Endothelial cell of umbilical vein (primary cell): Measurements from ENCODE around the gene MUC13. TPM values are rescaled to one million over a fixed set of nuclear protein-coding genes. Genes with fewer than 3 reads are reported as not detected.

Experiments
- BruUV-seq: library from RNA; stranded (reverse); fragments of 400-500 nt; replicated peaks from 2 replicates; lab custom pipeline; 2021; lab: Mats Ljungman, UMichigan
- CTCF ChIA-PET: fragments of 300-600, 350-600 bp; sonication (Branson Sonifier 250); formaldehyde crosslinking; loops from one replicate; lab custom pipeline; 2021; ENCODE audit warnings: antibody characterized with exemption, inconsistent platforms; lab: Charles Lee
- POLR2A ChIA-PET: fragments of 300-600, 350-600 bp; sonication (Branson Sonifier 250); formaldehyde crosslinking; loops from one replicate; lab custom pipeline; 2021; ENCODE audit warnings: antibody characterized with exemption, inconsistent platforms; lab: Charles Lee
- DNase-seq: peaks from one replicate; pipeline ENCODE4 v3.0.0-alpha.2; 2011; ENCODE audit warnings: low read depth, low spot score
- FAIRE-seq: peaks from 2 replicates; lab custom pipeline; 2011; peaks lifted over from hg19 to GRCh38; lab: Jason Lieb, UNC
- H2AFZ ChIP-seq: 2 replicates; pipeline ENCODE4 v1.6.0; 2012; ENCODE audit warnings: low read depth, low read length, control low read depth, inconsistent platforms
- H3K27ac ChIP-seq: 2 replicates; pipeline ENCODE4 v1.5.1; 2011; ENCODE audit warnings: low read depth, mild to moderate bottlenecking, control low read depth, low read length, moderate library complexity; ENCODE audit not compliant: insufficient read depth
- H3K27me3 ChIP-seq, 2 experiments: 2 replicates each; pipeline versions ENCODE4 v1.6.0 to v1.6.1; 2011; ENCODE audit warnings: low read length in 2 of 2, mixed read lengths in 1 of 2; ENCODE audit not compliant: control insufficient read depth in 2 of 2, insufficient read depth in 2 of 2
- H3K36me3 ChIP-seq, 2 experiments: 2 replicates in 1 of 2; 3 replicates in 1 of 2; pipeline ENCODE4 v1.5.1; 2011; ENCODE audit warnings: low read length in 2 of 2, mild to moderate bottlenecking in 1 of 2, moderate library complexity in 1 of 2; ENCODE audit not compliant: control insufficient read depth in 2 of 2, insufficient read depth in 2 of 2; ENCODE audit errors: extremely low read depth in 1 of 2
- H3K4me1 ChIP-seq: 3 replicates; pipeline ENCODE4 v1.5.1; 2011; ENCODE audit warnings: mild to moderate bottlenecking, low read length; ENCODE audit not compliant: control insufficient read depth, insufficient read depth; ENCODE audit errors: extremely low read depth
- H3K4me2 ChIP-seq: 2 replicates; pipeline ENCODE4 v1.6.1; 2011; ENCODE audit warnings: low read length, control low read depth, mixed read lengths; ENCODE audit not compliant: insufficient read depth
- H3K4me3 ChIP-seq, 3 experiments: fragments of 200-600 bp in 1 of 3; sonication (generic), shearing (Covaris generic) in 1 of 3; replicated peaks in 1 of 3; 2 replicates each; pipeline ENCODE4 v1.5.1; 2011 to 2016; ENCODE audit warnings: control low read depth in 3 of 3, low read length in 3 of 3, mild to moderate bottlenecking in 2 of 3, inconsistent platforms in 1 of 3, low read depth in 1 of 3, moderate library complexity in 1 of 3; ENCODE audit not compliant: insufficient read depth in 1 of 3
- H3K79me2 ChIP-seq: 2 replicates; pipeline ENCODE4 v1.6.0; 2012; ENCODE audit warnings: low read length, inconsistent platforms; ENCODE audit not compliant: control insufficient read depth, insufficient read depth
- H3K9ac ChIP-seq: replicated peaks from 2 replicates; pipeline ENCODE3; 2011; ENCODE audit warnings: low read length, control low read depth; ENCODE audit not compliant: insufficient read depth; ENCODE audit errors: extremely low read depth
- H3K9me1 ChIP-seq: replicated peaks from 3 replicates; pipeline ENCODE4 v1.6.0; 2011; ENCODE audit warnings: mild to moderate bottlenecking, low read length; ENCODE audit not compliant: control insufficient read depth, insufficient read depth; ENCODE audit errors: extremely low read depth
- H3K9me3 ChIP-seq: replicated peaks from 2 replicates; pipeline ENCODE4 v1.5.1; 2012; ENCODE audit warnings: low read length, inconsistent platforms; ENCODE audit not compliant: control insufficient read depth, insufficient read depth
- H4K20me1 ChIP-seq: replicated peaks from 2 replicates; pipeline ENCODE3; 2011; ENCODE audit warnings: mild to moderate bottlenecking, low read length; ENCODE audit not compliant: control insufficient read depth, insufficient read depth; ENCODE audit errors: extremely low read depth
- CTCF ChIP-seq, 2 donors: IDR thresholded peaks; 1 replicate in 1 of 2; 2 replicates in 1 of 2; pipeline ENCODE4 v1.5.1; 2011; ENCODE audit warnings: low read length in 2 of 2, mild to moderate bottlenecking in 2 of 2, moderate library complexity in 2 of 2, control low read depth in 1 of 2, inconsistent platforms in 1 of 2, low read depth in 1 of 2; ENCODE audit not compliant: insufficient read depth in 1 of 2; ENCODE audit errors: extremely low read depth in 1 of 2
- EZH2 ChIP-seq: IDR thresholded peaks from 2 replicates; pipeline ENCODE4 v1.6.1; 2012; ENCODE audit warnings: borderline replicate concordance, low read depth, mild to moderate bottlenecking, moderate library complexity, low read length, inconsistent platforms; ENCODE audit not compliant: severe bottlenecking
- FOS ChIP-seq: IDR thresholded peaks from 2 replicates; pipeline ENCODE4 v1.6.1; 2011; ENCODE audit warnings: mild to moderate bottlenecking, low read length, moderate library complexity, borderline replicate concordance; ENCODE audit not compliant: insufficient read depth
- GATA2 ChIP-seq: IDR thresholded peaks from 2 replicates; pipeline ENCODE4 v1.7.0; 2011; ENCODE audit warnings: low read depth, mild to moderate bottlenecking, moderate library complexity, mixed read lengths, low read length; ENCODE audit not compliant: insufficient read length, insufficient read depth
- JUN ChIP-seq: IDR thresholded peaks from 2 replicates; pipeline ENCODE4 v1.6.1; 2011; ENCODE audit warnings: borderline replicate concordance, low read depth; ENCODE audit not compliant: insufficient read length, insufficient read depth
- MAX ChIP-seq: IDR thresholded peaks from 2 replicates; pipeline ENCODE4 v1.6.1; 2011; ENCODE audit not compliant: insufficient read depth, insufficient read length
- MYC ChIP-seq: IDR thresholded peaks from one replicate; pipeline ENCODE4 v1.6.1; 2011; ENCODE audit warnings: mild to moderate bottlenecking, low read depth, low read length
- POLR2A ChIP-seq: IDR thresholded peaks from 2 replicates; pipeline ENCODE4 v1.6.1; 2012; ENCODE audit warnings: low read depth, mild to moderate bottlenecking, control low read depth, low read length
- POLR2AphosphoS5 ChIP-seq: IDR thresholded peaks from 2 replicates; pipeline ENCODE4 v1.6.1; 2012; ENCODE audit warnings: low read depth, mild to moderate bottlenecking, control low read depth, low read length, moderate library complexity; ENCODE audit not compliant: insufficient read depth
- dilution Hi-C: fragments of 300-500 bp; cut with MboI; formaldehyde crosslinking; loops from one replicate; pipeline ENCODE4 v1.15.0; 2019; ENCODE audit warnings: low sequenced_read_pairs; ENCODE audit not compliant: extremely low pct_ligation_motif_present
- intact Hi-C: fragments of 100-400 bp; cut with micrococcal nuclease; formaldehyde crosslinking; loops from one replicate; pipeline ENCODE4 v1.10.0; 2022
- polyA plus RNA-seq, 4 experiments: library from polyadenylated mRNA; depleted of rRNA in 3 of 4; stranded (reverse) in 3 of 4; unstranded in 1 of 4; fragments of >200 nt; gene quantifications; 2 replicates each; pipeline versions ENCODE4 v1.2.1 to v1.2.3, GENCODE V29; 2011 to 2012; ENCODE audit warnings: missing spikeins in 1 of 4
- total RNA-seq: library from RNA; stranded (reverse); gene quantifications from 2 replicates; pipeline ENCODE4 v1.2.3, GENCODE V29; 2021

MUC13 gene
- total and polyA plus RNA-seq, 2 donors (not counting 3 experiments of a cell fraction or from before 2014, with no cell fraction given), result not detected

- no TSS peak for BruUV-seq
- FAIRE-seq, result no peak
These were observed 4.3 kb upstream of the MUC13 start for GRCh38 chr3:124938896-124939295.

More at GRCh38 chr3:124938896-124939295, 4.3 kb upstream of the MUC13 start:
- Histone ChIP-seq H3K9me3 (no peaks in the 10 kb centered on the region), H3K4me3 (no peak overlapping the region), H2AFZ (no peak overlapping the region), H3K9ac (no peak overlapping the region), H4K20me1 (no peaks in the 10 kb centered on the region), H3K36me3 (no peaks in the 10 kb centered on the region), H3K27me3 (peaks cover 1 to 2% of the 10 kb centered on the region in 2 experiments), H3K9me1 (no peaks in the 10 kb centered on the region), H3K4me2 (no peak overlapping the region), H3K4me1 (no peaks in the 10 kb centered on the region), H3K79me2 (no peaks in the 10 kb centered on the region), H3K27ac (no peak overlapping the region)
- dilution Hi-C loops, result no loop called here
- TF ChIP-seq POLR2A (no peak), MAX (no peak), EZH2 (no peak), MYC (no peak), GATA2 (no peak), CTCF (IDR thresholded peaks at IDR 0.05; ENCODE audit: extremely low read depth in 1 of 2, insufficient read depth in 1 of 2, low read depth in 1 of 2, low read length in 2 of 2) (no peak), POLR2AphosphoS5 (no peak), FOS (no peak), JUN (no peak)
- DNase-seq, result no peak
- POLR2A ChIA-PET, result no interaction called here
- intact Hi-C loops, result no loop called here
- CTCF ChIA-PET, result interaction anchor here (0.7 to 2.0 kb wide), 11 partner anchors 8 to 373 kb away, joined by 3 to 9 read pairs (median 3); no protein-coding TSS in a partner anchor
